CD4-positive, alpha-beta T cell treated with Interleukin-1 beta for 1 hour (primary cell): ENCODE results near the gene PDGFD.

Experiments
- DNase-seq, 2 donors: peaks; one replicate each; pipeline ENCODE4 v3.0.0-alpha.2; 2020 to 2022

The PDGFD gene

DNA sequence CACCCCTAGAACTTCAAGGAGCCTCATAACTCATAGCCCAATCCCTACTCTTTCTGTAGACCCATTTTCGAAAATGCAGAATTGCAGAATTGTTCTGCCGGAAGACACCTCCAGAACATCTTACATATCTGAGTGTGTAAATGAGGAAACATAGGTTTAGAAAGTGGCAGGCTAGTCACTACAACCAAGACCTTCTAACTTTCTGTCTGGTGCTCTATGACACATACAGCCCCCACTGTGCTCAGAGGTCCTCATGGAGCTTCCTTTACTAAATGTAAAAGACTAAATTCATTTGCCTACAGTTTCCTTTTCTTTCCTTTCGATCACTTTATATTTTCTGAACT lies 259.7 kb downstream of the PDGFD start:
- no peak for DNase-seq

GRCh38 chr11:103903621-103904323 lies 260.2 kb downstream of the PDGFD start:
- DNase-seq, result no peak

DNA sequence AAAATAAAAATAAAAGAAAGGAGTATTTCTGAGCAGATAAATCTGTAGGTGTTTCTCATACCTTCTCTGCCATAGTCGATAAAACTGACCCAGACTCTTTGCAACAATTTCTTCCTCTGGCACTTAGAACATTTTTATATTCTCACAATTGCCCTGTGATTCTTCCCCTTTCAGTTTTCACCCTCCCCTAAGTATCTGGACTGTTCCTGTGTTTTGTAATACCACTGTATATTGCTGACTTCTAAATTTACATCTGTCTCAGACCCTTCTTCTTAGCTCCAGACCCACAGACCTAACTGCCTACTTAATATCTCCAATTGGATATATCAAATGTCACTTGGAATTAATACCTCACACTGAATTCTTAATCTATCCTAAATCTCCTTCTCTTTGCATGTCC lies 261.0 kb downstream of the PDGFD start:
- DNase-seq, result no peak

GRCh38 chr11:103901656-103902055 lies 262.3 kb downstream of the PDGFD start:
- no peak for DNase-seq

GRCh38 chr11:103898577-103899336 lies 265.2 kb downstream of the PDGFD start:
- no peak for DNase-seq

DNA sequence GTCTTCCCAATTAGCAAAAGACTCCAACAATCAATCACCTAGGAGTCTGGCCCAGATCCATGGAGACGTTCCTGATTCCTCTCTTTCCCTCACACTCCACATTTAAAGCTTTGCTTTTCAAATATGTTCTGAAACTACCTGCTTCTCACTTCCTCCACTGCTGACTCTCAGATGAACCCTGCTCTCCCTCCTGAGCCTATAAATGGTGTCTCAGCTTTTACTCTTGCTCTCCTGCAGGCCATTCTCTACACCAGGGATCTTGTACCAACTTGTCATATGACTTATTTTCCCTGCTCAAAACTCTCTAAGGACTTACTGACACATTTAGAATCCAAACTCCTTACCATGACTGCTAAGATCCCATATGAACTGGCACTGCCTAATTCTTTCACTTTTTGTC lies 265.9 kb downstream of the PDGFD start:
- DNase-seq, result no peak

- no peak for DNase-seq
These were observed 266.6 kb downstream of the PDGFD start for GRCh38 chr11:103897160-103897936.

DNA sequence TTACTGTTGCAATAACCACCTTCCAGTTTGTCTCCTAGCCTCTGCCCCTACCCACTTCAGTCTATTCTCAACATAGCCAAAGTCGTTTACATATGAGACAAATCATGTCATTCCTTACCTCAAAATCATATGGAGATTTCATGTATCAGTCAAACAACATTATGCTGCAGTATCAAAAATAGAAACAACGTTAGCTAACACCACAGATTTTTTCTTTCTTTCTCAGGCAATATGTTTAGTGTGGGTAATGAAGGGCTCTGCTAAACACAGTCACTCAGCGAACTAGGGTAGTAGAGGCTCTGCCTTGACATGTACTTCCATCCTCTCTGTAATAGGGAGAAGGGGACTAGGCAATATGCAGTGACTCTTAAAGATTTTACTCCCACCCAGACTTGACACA lies 268.8 kb downstream of the PDGFD start:
- no peak for DNase-seq

DNA sequence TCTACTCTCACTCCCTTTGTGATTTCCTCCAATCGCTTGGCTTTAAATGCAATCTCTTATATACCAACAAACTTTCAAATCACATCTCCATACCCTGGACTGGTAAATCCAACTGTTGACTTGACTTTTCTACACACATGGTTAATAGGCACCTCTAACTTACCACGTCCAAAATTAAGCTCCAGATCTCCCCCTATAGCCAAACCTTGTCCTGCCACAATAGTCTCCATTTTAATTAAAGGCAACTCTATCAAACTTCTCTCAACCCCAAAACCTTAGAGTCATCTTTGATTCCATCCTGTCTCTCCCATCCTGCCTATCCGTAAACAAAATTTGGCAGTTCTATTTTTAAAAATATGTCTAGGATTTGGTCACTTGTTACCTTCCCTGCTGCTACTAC lies 269.3 kb downstream of the PDGFD start:
- DNase-seq, result no peak

DNA sequence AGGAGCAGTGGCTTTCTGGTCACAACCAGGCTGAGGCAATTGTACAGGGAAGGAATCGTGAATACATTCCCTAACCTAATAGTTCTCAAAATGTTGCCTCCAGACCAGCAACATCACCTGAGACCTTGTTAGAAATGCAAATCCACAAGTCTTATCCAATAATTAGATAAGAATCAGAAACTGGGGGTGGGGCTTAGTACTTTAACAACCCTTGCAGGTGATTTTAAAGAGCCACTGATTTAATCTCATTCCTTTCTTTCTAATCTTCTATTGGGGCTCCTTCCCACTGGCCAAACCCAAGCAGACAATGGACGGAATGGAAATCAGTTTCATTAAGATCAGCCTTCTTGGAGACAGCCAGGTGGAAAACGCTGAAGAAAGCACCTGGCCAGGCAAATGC lies 269.9 kb downstream of the PDGFD start:
- DNase-seq, result no peak

- DNase-seq, result no peak
These were observed 270.6 kb downstream of the PDGFD start for GRCh38 chr11:103893371-103893770.

GRCh38 chr11:103892603-103893002 lies 271.3 kb downstream of the PDGFD start:
- DNase-seq, result no peak

DNA sequence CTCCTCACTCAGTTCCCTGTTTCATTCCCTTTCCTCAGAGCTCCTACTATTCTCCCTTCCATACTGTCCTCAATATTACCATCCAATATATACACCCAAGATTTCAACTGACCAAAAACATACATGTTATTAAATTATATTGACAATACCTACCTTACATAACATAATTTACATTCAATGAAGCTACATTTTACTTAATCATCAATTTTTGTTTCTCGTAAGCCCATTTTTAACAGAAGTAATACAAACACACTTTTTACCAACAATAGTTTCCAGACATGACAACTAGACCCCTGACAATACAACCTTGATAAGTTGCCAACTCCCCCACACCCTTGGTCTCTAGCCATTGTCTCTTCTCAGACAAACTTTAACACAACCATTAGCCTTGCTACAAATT lies 273.3 kb downstream of the PDGFD start:
- no peak for DNase-seq

GRCh38 chr11:103889679-103890078 lies 274.3 kb downstream of the PDGFD start:
- no peak for DNase-seq

DNA sequence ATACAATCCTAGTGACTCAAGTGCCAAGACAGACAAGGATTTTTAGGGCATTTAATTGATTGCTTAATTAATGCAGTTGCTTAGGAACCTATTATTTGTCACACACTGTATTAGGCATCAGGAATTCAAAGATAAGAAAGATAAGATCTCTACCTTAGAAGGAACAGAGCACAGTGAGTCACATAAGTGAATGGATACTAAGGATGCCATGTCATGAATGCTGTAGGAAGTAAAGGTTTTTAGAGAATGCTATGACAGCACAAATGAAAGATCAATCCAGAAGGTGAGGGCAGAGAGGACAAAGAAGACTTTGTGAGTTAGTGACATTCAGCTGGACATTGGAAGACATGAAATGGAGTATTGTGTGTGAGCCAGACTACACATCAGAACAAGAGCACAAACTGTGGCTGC lies 275.4 kb downstream of the PDGFD start:
- DNase-seq, result no peak

DNA sequence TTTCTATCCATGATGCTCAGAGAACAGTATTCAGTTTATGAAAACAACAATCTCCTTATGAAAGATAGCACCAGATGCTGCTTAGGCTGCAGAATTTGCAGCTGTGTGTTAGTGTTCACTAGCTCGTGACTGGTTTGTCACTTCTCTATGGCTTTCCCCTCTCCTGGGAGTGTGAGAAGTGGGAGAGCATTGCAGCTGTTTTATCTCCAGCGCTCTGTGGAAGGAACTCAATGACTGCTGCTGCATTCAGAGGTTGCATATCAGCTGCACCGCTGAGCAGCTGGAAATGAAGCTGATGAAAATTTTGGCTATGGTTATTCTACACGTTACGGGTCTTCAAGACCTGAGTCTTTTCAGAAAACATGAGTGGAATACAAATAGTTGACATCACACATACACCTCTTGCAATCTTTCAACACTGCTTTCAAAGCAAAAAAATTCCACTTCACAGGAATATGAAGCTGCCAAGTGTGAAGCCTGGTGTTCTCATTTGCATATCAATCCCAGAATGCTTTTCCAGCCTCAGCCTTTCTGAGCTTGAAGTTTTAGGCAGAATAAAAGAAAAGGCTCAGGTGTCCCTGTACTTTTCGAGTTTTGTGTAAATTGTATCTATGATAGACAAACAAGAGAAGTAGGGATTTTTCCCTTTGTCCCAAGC lies 276.8 kb downstream of the PDGFD start:
- no peak for DNase-seq

DNA sequence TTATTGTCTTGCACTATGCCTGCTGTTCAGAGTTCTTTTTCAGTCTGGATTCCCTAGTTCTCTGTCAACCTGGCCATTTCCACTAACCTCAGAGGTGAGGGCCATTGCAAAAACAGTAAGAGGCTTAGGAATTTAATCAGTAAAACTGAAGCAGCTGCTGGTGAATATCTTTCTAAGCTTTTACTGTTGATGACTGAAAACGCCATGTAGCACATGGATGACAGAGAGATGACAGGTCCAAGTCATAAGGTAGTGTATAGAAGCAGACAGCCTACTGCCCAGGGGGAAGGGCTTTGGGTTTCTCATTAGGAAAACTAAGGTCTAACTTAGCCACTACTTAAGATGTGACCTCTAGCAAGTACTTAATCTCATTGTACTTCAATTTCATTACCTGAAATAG lies 280.1 kb downstream of the PDGFD start:
- DNase-seq, result no peak

DNA sequence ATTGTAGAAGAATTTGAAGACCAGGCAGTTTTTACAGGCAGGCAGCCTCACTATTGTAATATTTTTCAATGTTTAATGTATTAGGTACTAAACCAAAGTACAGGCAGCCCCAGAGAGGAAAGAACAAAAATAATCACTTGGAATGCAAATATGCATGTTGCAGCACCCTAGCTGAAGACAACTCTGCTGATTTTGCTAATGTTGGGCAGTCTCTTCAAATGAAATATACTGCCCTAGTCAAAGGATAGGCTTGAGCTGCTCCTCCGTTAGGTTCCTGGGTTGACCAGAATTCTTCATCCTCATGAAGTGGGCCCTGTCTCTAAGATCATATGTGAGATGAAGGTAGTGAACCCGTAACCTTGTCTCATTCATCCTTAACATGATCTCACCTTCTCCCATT lies 280.7 kb downstream of the PDGFD start:
- DNase-seq, result no peak

GRCh38 chr11:103881584-103881983 lies 282.4 kb downstream of the PDGFD start:
- DNase-seq, result no peak

DNA sequence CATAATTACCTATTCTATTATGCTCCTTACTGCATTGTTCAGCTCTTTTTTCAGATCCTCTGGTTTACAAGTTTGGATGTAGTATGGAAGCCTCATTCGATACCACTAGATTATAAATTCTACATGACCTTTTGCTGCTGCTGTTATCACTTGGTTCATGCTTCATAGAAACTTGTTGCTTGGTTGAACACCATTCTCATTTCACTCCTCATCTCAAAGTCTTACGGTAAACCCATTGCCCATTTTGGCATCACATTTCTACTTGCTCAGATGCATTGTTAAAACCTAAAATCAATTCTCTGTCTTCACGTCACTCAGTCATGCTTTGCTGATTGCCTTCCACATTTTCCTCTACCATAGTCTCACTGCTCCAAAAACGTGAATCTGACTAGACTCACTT lies 283.0 kb downstream of the PDGFD start:
- no peak for DNase-seq

DNA sequence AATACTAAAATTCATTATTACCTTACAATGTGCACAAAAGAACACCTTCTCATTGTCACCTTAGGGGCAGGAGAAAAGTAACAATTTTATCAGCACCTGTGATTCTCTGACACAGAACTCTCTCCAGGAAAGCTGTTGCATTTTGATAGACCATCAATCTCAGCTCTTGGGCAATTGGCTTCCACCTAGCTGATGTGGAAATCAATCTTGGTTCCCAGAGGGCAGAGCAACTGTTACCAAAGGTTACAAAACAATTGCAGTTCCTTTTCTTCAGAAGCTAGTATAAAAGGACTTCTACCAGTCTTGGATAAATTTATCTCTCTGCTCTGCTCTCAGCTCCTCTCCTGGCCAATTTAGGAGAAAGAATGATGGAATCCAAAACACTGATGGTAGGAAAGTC lies 285.3 kb downstream of the PDGFD start:
- no peak for DNase-seq

GRCh38 chr11:103877221-103877620 lies 286.7 kb downstream of the PDGFD start:
- DNase-seq, result no peak

DNA sequence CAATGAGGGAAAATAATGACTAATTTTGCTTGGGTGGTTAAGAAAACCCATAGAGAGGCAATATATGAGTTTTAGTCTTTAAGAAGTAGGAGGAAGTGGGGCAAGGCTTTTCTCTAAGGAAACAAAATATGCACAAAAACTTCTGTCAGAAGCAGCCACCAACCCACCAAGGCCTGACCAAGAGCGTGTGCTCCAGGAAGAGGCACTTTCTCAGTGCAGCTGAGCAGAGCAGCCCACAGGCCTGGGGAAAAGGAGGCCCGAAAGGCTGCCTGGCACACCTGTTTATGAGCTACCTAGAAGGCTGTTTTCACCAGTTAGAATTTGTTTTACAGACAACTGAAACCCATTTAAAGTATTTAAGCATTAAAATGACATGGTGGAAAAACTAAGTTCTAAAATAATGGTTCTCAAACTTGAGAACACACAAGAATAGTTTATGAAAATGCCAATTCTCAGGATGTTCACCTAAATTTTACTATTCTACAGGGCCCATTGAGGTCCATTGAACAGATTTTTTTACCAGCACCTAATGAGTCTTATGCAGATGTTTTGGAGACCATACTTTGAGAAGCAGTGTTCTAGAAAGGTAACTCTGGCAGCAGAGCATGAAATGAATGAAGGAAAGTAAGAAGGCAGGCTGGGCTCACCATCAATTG lies 288.0 kb downstream of the PDGFD start:
- DNase-seq, result no peak
